Upper lobe of left lung (tissue), 4 donors: ENCODE data around the gene KLF12.

Experiments
- EP300 ChIP-seq, 4 donors: sonication (generic); formaldehyde crosslinking; IDR thresholded peaks; one replicate each; pipeline ENCODE4 v1.5.1; 2017; ENCODE audit warnings: antibody characterized with exemption in 4 of 4, control low read depth in 2 of 4
- POLR2A ChIP-seq, 4 donors: fragments of 450-650 bp; IDR thresholded peaks; one replicate each; pipeline ENCODE4 v1.5.1; 2016 to 2017; ENCODE audit warnings: antibody characterized with exemption in 4 of 4, mild to moderate bottlenecking in 2 of 4
- TF ChIP-seq, protein P1 (sequence below), 6 experiments: fragments of 450-650 bp in 4 of 6; fragments of 200-600 bp in 2 of 6; sonication (generic) in 2 of 6; IDR thresholded peaks; one replicate each; pipeline ENCODE4 v1.5.1; 2016 to 2019; ENCODE audit warnings: antibody characterized with exemption in 6 of 6

DNA sequence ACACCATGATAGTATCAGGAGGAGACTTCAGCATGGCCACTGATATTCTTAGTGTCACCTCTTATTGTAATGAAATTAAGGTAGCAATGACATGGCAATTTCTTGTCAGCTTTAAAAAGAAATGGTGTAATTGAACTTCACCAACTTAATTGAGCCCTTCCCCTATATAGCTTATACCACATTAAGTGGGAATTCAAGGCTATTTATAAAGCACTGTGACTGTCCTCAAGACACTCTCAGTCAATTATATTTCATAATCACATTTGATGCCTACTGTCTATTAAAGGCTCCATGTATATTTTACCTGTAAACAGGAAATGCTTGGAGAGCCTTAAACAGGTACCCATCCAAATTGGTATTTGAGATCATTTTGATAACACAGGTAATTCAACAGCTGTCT lies 28.3 kb downstream of the KLF12 start:
- TF ChIP-seq EP300 (IDR thresholded peaks at IDR 0.05), result no peak
- no peak for TF ChIP-seq POLR2A (IDR thresholded peaks at IDR 0.05)
- TF ChIP-seq, protein P1, sequence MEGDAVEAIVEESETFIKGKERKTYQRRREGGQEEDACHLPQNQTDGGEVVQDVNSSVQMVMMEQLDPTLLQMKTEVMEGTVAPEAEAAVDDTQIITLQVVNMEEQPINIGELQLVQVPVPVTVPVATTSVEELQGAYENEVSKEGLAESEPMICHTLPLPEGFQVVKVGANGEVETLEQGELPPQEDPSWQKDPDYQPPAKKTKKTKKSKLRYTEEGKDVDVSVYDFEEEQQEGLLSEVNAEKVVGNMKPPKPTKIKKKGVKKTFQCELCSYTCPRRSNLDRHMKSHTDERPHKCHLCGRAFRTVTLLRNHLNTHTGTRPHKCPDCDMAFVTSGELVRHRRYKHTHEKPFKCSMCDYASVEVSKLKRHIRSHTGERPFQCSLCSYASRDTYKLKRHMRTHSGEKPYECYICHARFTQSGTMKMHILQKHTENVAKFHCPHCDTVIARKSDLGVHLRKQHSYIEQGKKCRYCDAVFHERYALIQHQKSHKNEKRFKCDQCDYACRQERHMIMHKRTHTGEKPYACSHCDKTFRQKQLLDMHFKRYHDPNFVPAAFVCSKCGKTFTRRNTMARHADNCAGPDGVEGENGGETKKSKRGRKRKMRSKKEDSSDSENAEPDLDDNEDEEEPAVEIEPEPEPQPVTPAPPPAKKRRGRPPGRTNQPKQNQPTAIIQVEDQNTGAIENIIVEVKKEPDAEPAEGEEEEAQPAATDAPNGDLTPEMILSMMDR (IDR thresholded peaks at IDR 0.05), result no peak
